IMR-90 (cell line): Measurements from ENCODE around the gene CLNK. TPM values are rescaled to one million over a fixed set of nuclear protein-coding genes. Genes with fewer than 3 reads are reported as not detected.

Source experiments
- ATAC-seq: fragments of 200-7000 bp; cut with Tn5 transposase; 2 replicates; pipeline ENCODE4 v1.9.1; 2020; ENCODE audit warnings: low read depth, mild to moderate bottlenecking, moderate library complexity
- BruUV-seq: library from RNA; stranded (reverse); fragments of 400-500 nt; replicated peaks from 2 replicates; lab custom pipeline; 2021; lab: Mats Ljungman, UMichigan
- CTCF ChIA-PET: fragments of 300-600 bp; formaldehyde crosslinking; extraction: SDS; loops from one replicate; lab custom pipeline; 2021; ENCODE audit warnings: antibody characterized with exemption; lab: Yijun Ruan, JAX
- POLR2A ChIA-PET: fragments of 300-600 bp; sonication (Branson Sonifier 250); formaldehyde crosslinking; loops from one replicate; lab custom pipeline; 2022; ENCODE audit warnings: antibody characterized with exemption; ENCODE audit not compliant: unreplicated experiment; lab: Charles Lee
- DNase-seq: peaks from one replicate; pipeline ENCODE4 v3.0.0; 2013
- H2AFZ ChIP-seq: replicated peaks from 2 replicates; pipeline ENCODE3; 2013; ENCODE audit warnings: low read length, mild to moderate bottlenecking; ENCODE audit not compliant: poor library complexity
- H2AK5ac ChIP-seq: 2 replicates; pipeline ENCODE4 v1.6.1; 2013; ENCODE audit warnings: low read depth, low read length, inconsistent platforms
- H2AK9ac ChIP-seq: replicated peaks from 2 replicates; pipeline ENCODE3; 2013; ENCODE audit warnings: mild to moderate bottlenecking, low read depth, low read length, moderate library complexity; ENCODE audit not compliant: poor library complexity
- H2BK120ac ChIP-seq: 2 replicates; pipeline ENCODE4 v1.6.1; 2013; ENCODE audit warnings: low read depth, low read length, inconsistent platforms
- H2BK15ac ChIP-seq: 3 replicates; pipeline ENCODE4 v1.6.1; 2013; ENCODE audit warnings: low read depth, low read length, inconsistent platforms
- H2BK20ac ChIP-seq: 2 replicates; pipeline ENCODE4 v1.6.1; 2013; ENCODE audit warnings: low read depth, mild to moderate bottlenecking, inconsistent platforms, low read length, moderate library complexity
- H2BK5ac ChIP-seq: 2 replicates; pipeline ENCODE4 v1.6.1; 2013; ENCODE audit warnings: mild to moderate bottlenecking, low read depth, low read length, inconsistent platforms; ENCODE audit not compliant: poor library complexity, severe bottlenecking
- H3K14ac ChIP-seq: replicated peaks from 2 replicates; pipeline ENCODE4 v1.6.1; 2013; ENCODE audit warnings: low read depth, low read length, inconsistent platforms
- H3K18ac ChIP-seq: 2 replicates; pipeline ENCODE4 v1.6.1; 2013; ENCODE audit warnings: low read depth, low read length, control low read depth
- H3K23ac ChIP-seq: 2 replicates; pipeline ENCODE4 v1.6.1; 2013; ENCODE audit warnings: low read depth, low read length, inconsistent platforms
- H3K27ac ChIP-seq: 2 replicates; pipeline ENCODE4 v1.5.1; 2013; ENCODE audit warnings: mild to moderate bottlenecking, control low read depth, low read length; ENCODE audit not compliant: insufficient read depth
- H3K27me3 ChIP-seq: 2 replicates; pipeline ENCODE4 v1.6.1; 2013; ENCODE audit warnings: low read length; ENCODE audit not compliant: control insufficient read depth, insufficient read depth
- H3K36me3 ChIP-seq: 2 replicates; pipeline ENCODE4 v1.6.1; 2013; ENCODE audit warnings: low read length, mixed read lengths; ENCODE audit not compliant: control insufficient read depth, insufficient read depth
- H3K4ac ChIP-seq: 2 replicates; pipeline ENCODE4 v1.6.1; 2013; ENCODE audit warnings: low read depth, low read length, inconsistent platforms
- H3K4me1 ChIP-seq: 2 replicates; pipeline ENCODE4 v1.6.1; 2013; ENCODE audit warnings: low read length, mixed read lengths; ENCODE audit not compliant: control insufficient read depth, insufficient read depth
- H3K4me2 ChIP-seq: 2 replicates; pipeline ENCODE4 v1.6.1; 2013; ENCODE audit warnings: low read depth, mild to moderate bottlenecking, control low read depth, low read length, moderate library complexity
- H3K4me3 ChIP-seq: 2 replicates; pipeline ENCODE4 v1.5.1; 2013; ENCODE audit warnings: low read depth, mild to moderate bottlenecking, control low read depth, low read length, moderate library complexity; ENCODE audit not compliant: insufficient read depth
- H3K56ac ChIP-seq: 2 replicates; pipeline ENCODE4 v1.6.1; 2013; ENCODE audit warnings: low read length, inconsistent platforms; ENCODE audit not compliant: insufficient read depth; ENCODE audit errors: extremely low read depth
- H3K79me1 ChIP-seq, 2 experiments: 2 replicates each; pipeline ENCODE4 v1.6.1; 2013; ENCODE audit warnings: low read length in 2 of 2, inconsistent platforms in 1 of 2, low read depth in 1 of 2
- H3K9ac ChIP-seq: 2 replicates; pipeline ENCODE4 v1.6.1; 2013; ENCODE audit warnings: low read depth, low read length, control low read depth
- H3K9me1 ChIP-seq: 2 replicates; pipeline ENCODE4 v1.6.1; 2013; ENCODE audit warnings: low read length, inconsistent platforms; ENCODE audit not compliant: insufficient read depth
- H3K9me3 ChIP-seq: 2 replicates; pipeline ENCODE4 v1.6.1; 2013; ENCODE audit warnings: low read length; ENCODE audit not compliant: control insufficient read depth, insufficient read depth
- H4K20me1 ChIP-seq: 2 replicates; pipeline ENCODE4 v1.6.1; 2013; ENCODE audit warnings: low read length, inconsistent platforms; ENCODE audit not compliant: insufficient read depth
- H4K5ac ChIP-seq: 2 replicates; pipeline ENCODE4 v1.6.1; 2013; ENCODE audit warnings: mild to moderate bottlenecking, low read depth, low read length, control low read depth
- H4K8ac ChIP-seq, 2 experiments: 2 replicates each; pipeline ENCODE4 v1.6.1; 2013; ENCODE audit warnings: low read depth in 2 of 2, low read length in 2 of 2, control low read depth in 1 of 2, inconsistent platforms in 1 of 2
- H4K91ac ChIP-seq: 2 replicates; pipeline ENCODE4 v1.6.1; 2013; ENCODE audit warnings: low read depth, low read length, inconsistent platforms; ENCODE audit not compliant: insufficient read depth
- CEBPB ChIP-seq: IDR thresholded peaks from 2 replicates; pipeline ENCODE4 v1.6.1; 2012; ENCODE audit warnings: low read depth, low read length, improper control_type of control experiment
- CHD1 ChIP-seq: IDR thresholded peaks from 2 replicates; pipeline ENCODE4 v1.6.1; 2012; ENCODE audit warnings: low read depth, low read length, improper control_type of control experiment
- CTCF ChIP-seq: conservative IDR thresholded peaks from 2 replicates; pipeline ENCODE4 v1.5.1; 2012; ENCODE audit warnings: mild to moderate bottlenecking, low read depth, low read length, improper control_type of control experiment
- MAFK ChIP-seq: IDR thresholded peaks from 2 replicates; pipeline ENCODE4 v1.6.1; 2012; ENCODE audit warnings: low read depth, low read length, improper control_type of control experiment
- NFE2L2 ChIP-seq: fragments of 150-350 bp; IDR thresholded peaks from 2 replicates; pipeline ENCODE4 v1.6.1; 2016; ENCODE audit warnings: low read depth, mild to moderate bottlenecking, low read length
- POLR2A ChIP-seq: IDR thresholded peaks from 2 replicates; pipeline ENCODE4 v1.6.1; 2012; ENCODE audit warnings: mild to moderate bottlenecking, low read depth, low read length
- RAD21 ChIP-seq: IDR thresholded peaks from 2 replicates; pipeline ENCODE4 v1.6.1; 2012; ENCODE audit warnings: low read length, improper control_type of control experiment
- RFX5 ChIP-seq: IDR thresholded peaks from 2 replicates; pipeline ENCODE4 v1.8.0; 2012; ENCODE audit warnings: low read depth, mild to moderate bottlenecking, low read length, moderate library complexity
- SMC3 ChIP-seq: fragments of 150-350 bp; IDR thresholded peaks from 2 replicates; pipeline ENCODE4 v1.6.1; 2016; ENCODE audit warnings: low read depth, mild to moderate bottlenecking, antibody characterized with exemption, low read length, moderate library complexity
- WGBS, 2 experiments: methylation state at CpG; one replicate each; pipeline versions ENCODE4 v1.1.5 to v1.1.7; 2013; ENCODE audit warnings: missing lambda C conversion rate in 2 of 2; ENCODE audit not compliant: insufficient read length in 1 of 2; ENCODE audit errors: extremely low coverage in 2 of 2; 5-methylcytosine and 5-hydroxymethylcytosine counted together
- dilution Hi-C: fragments of 300-500 bp; cut with HindIII; formaldehyde crosslinking; loops from one replicate; pipeline ENCODE4 v1.14.3; 2018; ENCODE audit warnings: low sequenced_read_pairs; ENCODE audit not compliant: unreplicated experiment
- in situ Hi-C: fragments of 300-500 bp; cut with MboI; formaldehyde crosslinking; loops from 3 replicates; pipeline ENCODE4 v1.14.3; 2019; ENCODE audit warnings: low sequenced_read_pairs, inconsistent platforms, mixed read lengths
- intact Hi-C: fragments of 100-400 bp; cut with micrococcal nuclease; formaldehyde crosslinking; loops from 2 replicates; pipeline ENCODE4 v1.10.0; 2022
- polyA plus RNA-seq, 3 experiments: library from polyadenylated mRNA; depleted of rRNA; stranded (reverse); fragments of >200 nt; gene quantifications; 2 replicates each; pipeline ENCODE4 v1.2.3, GENCODE V29; 2012; ENCODE audit warnings: low replicate concordance in 1 of 3
- total RNA-seq: library from RNA; depleted of rRNA; stranded (reverse); fragments of >200 nt; gene quantifications from 2 replicates; pipeline ENCODE4 v1.2.3, GENCODE V29; 2012
- TF ChIP-seq, protein P1 (sequence below): fragments of 150-350 bp; IDR thresholded peaks from 2 replicates; pipeline ENCODE4 v1.6.1; 2017; ENCODE audit warnings: mild to moderate bottlenecking, antibody characterized with exemption, low read length, low read depth

Gene CLNK
- total and polyA plus RNA-seq, 2 of the 4 experiments (the other 2 are of a cell fraction) = not detected

DNA sequence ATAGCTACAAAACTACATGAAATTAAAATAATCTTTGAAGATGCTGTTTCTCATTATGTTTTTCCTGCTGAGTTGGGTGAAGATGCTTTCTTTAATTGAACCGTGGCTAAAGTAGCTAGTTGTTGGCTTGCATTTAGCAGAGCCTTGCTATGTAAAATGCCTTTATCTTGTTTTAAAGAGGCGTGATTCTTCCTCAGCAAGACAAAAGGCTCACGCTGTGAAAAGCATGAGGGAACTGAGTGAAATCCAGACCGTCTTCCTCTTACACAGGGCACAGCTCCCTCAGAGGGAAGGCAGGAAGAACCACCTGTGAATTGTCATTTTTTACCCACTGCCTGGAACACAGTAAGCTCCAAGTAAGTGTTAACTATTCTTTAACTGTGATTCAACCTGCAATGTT, 188.4 kb downstream of the CLNK start:
- Histone ChIP-seq H4K8ac (no peak overlapping the region), H3K4ac (no peak overlapping the region), H3K36me3 (no peaks in the 10 kb centered on the region), H3K23ac (no peak overlapping the region), H4K5ac (no peak overlapping the region), H3K9me3 (no peaks in the 10 kb centered on the region), H3K79me1 (no peaks in the 10 kb centered on the region), H3K27me3 (no peaks in the 10 kb centered on the region), H3K4me3 (no peak overlapping the region), H2BK15ac (no peak overlapping the region), H2BK20ac (no peak overlapping the region), H3K4me1 (no peaks in the 10 kb centered on the region), H2BK120ac (no peak overlapping the region), H3K4me2 (no peak overlapping the region), H2AK5ac (no peak overlapping the region), H2BK5ac (no peak overlapping the region), H3K18ac (no peak overlapping the region), H4K91ac (no peak overlapping the region), H4K20me1 (no peaks in the 10 kb centered on the region), H3K9ac (no peak overlapping the region), H3K9me1 (no peaks in the 10 kb centered on the region), H2AK9ac (no peak overlapping the region), H3K56ac (no peak overlapping the region), H2AFZ (no peak overlapping the region), H3K14ac (no peak overlapping the region), H3K27ac (no peak overlapping the region)
- ChIA-PET POLR2A (no interaction called here), CTCF (interaction anchor here (0.7 kb wide), 1 partner anchor 469 kb away, joined by 3 read pairs; no protein-coding TSS in a partner anchor)
- intact Hi-C loops = no loop called here
- no TSS peak for BruUV-seq
- in situ Hi-C loops = no loop called here
- WGBS, 2 experiments = no CpG with 5 or more reads among the region's 4 CpGs
- DNase-seq = no peak
- no peak for ATAC-seq
- TF ChIP-seq NFE2L2 (no peak), POLR2A (no peak), CEBPB (no peak), CTCF (no peak), RFX5 (no peak), CHD1 (no peak), RAD21 (no peak), MAFK (no peak), SMC3 (no peak)
- TF ChIP-seq, protein P1, sequence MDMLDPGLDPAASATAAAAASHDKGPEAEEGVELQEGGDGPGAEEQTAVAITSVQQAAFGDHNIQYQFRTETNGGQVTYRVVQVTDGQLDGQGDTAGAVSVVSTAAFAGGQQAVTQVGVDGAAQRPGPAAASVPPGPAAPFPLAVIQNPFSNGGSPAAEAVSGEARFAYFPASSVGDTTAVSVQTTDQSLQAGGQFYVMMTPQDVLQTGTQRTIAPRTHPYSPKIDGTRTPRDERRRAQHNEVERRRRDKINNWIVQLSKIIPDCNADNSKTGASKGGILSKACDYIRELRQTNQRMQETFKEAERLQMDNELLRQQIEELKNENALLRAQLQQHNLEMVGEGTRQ = no peak
- dilution Hi-C loops = no loop called here
